ENCODE data around the gene ZFHX3.

GRCh38 chr16:72939247-72939646 is 108.7 kb downstream of the ZFHX3 start:
- no peak for TF ChIP-seq CTCF (IDR thresholded peaks at IDR 0.05; ENCODE audit: low read depth, low read length, missing input control)
- no peak for TF ChIP-seq JUND (IDR thresholded peaks at IDR 0.05)
- no peak for TF ChIP-seq REST (IDR thresholded peaks at IDR 0.05)
- TF ChIP-seq RXRA (IDR thresholded peaks at IDR 0.05) = no peak

Measured in liver (tissue), 3 donors.